A549 (cell line): ENCODE results near the gene SPRYD3. TPM values are rescaled to one million over a fixed set of nuclear protein-coding genes. Genes with fewer than 3 reads are reported as not detected.

Experiments used
- ATAC-seq, 2 experiments: fragments of 200-7000 bp in 1 of 2; fragments of >200 bp in 1 of 2; cut with Nextera tagmentation in 1 of 2; cut with Tn5 transposase in 1 of 2; 3 replicates each; pipeline versions ENCODE4 v1.8.0 to v1.9.1; 2018 to 2020; ENCODE audit warnings: mild to moderate bottlenecking in 1 of 2, moderate library complexity in 1 of 2
- CTCF ChIA-PET: fragments of 300-600 bp; sonication (Branson Sonifier 250); formaldehyde crosslinking; extraction: SDS; loops from one replicate; lab custom pipeline; 2021; ENCODE audit warnings: antibody characterized with exemption, inconsistent platforms; lab: Yijun Ruan, JAX
- POLR2A ChIA-PET: fragments of 350-600 bp; formaldehyde crosslinking; extraction: SDS; loops from one replicate; lab custom pipeline; 2021; ENCODE audit warnings: antibody characterized with exemption, inconsistent platforms; lab: Yijun Ruan, JAX
- DNase-seq, 2 experiments: peaks; one replicate each; pipeline versions ENCODE4 v3.0.0 to v3.0.0-alpha.2; 2011 to 2016; ENCODE audit warnings: low read depth in 1 of 2, low spot score in 1 of 2
- FAIRE-seq: peaks from 2 replicates; lab custom pipeline; 2011; peaks lifted over from hg19 to GRCh38; lab: Jason Lieb, UNC
- H3K27ac ChIP-seq, 2 experiments: fragments of >200 bp; sonication (Bioruptor Twin); formaldehyde crosslinking; 3 replicates each; pipeline ENCODE4 v1.5.1; 2016 to 2017
- H3K4me1 ChIP-seq: fragments of >200 bp; sonication (Bioruptor Twin); formaldehyde crosslinking; 3 replicates; pipeline ENCODE4 v1.6.1; 2016
- H3K4me2 ChIP-seq: fragments of >200 bp; sonication (Bioruptor Twin); formaldehyde crosslinking; 3 replicates; pipeline ENCODE4 v1.6.1; 2016
- H3K4me3 ChIP-seq: fragments of >200 bp; sonication (Bioruptor Twin); formaldehyde crosslinking; 3 replicates; pipeline ENCODE4 v1.5.1; 2016
- H3K9me3 ChIP-seq: fragments of >200 bp; sonication (Bioruptor Twin); formaldehyde crosslinking; 3 replicates; pipeline ENCODE4 v1.6.1; 2016
- BHLHE40 ChIP-seq: IDR thresholded peaks from 2 replicates; pipeline ENCODE4 v1.6.1; 2012; ENCODE audit warnings: low read depth, low read length, inconsistent platforms
- CBX8 ChIP-seq: fragments of 200-600 bp; sonication (generic); IDR thresholded peaks from 2 replicates; pipeline ENCODE4 v1.6.1; 2016
- EHF ChIP-seq: fragments of 250-450 bp; sonication (Bioruptor Pico); IDR thresholded peaks from 2 replicates; pipeline ENCODE4 v1.5.0; 2020; ENCODE audit warnings: mild to moderate bottlenecking
- ESRRA ChIP-seq: fragments of 150-350 bp; IDR thresholded peaks from 2 replicates; pipeline ENCODE4 v1.6.1; 2014; ENCODE audit warnings: mild to moderate bottlenecking, low read length, borderline replicate concordance
- FOSB ChIP-seq: fragments of 250-450 bp; sonication (Bioruptor Pico); IDR thresholded peaks from 2 replicates; pipeline ENCODE4 v1.5.0; 2020; ENCODE audit warnings: mild to moderate bottlenecking, moderate library complexity
- FOSL2 ChIP-seq, 2 experiments: fragments of 450-650 bp in 1 of 2; fragments of >200 bp in 1 of 2; sonication (Bioruptor Twin) in 1 of 2; formaldehyde crosslinking; IDR thresholded peaks; 2 replicates each; pipeline versions ENCODE4 v1.5.0 to v1.6.1; 2016 to 2020; ENCODE audit warnings: mild to moderate bottlenecking in 1 of 2, moderate library complexity in 1 of 2
- FOXS1 ChIP-seq: fragments of 250-450 bp; sonication (Bioruptor Pico); IDR thresholded peaks from 2 replicates; pipeline ENCODE4 v1.5.0; 2020; ENCODE audit warnings: mild to moderate bottlenecking, moderate library complexity
- HDAC2 ChIP-seq: fragments of 200-600 bp; sonication (generic); IDR thresholded peaks from 2 replicates; pipeline ENCODE4 v1.6.1; 2016
- HEYL ChIP-seq: fragments of 250-450 bp; sonication (Bioruptor Pico); IDR thresholded peaks from 2 replicates; pipeline ENCODE4 v1.8.0; 2021; ENCODE audit warnings: mild to moderate bottlenecking, moderate library complexity
- JUN ChIP-seq, 2 experiments: fragments of >200 bp; sonication (Bioruptor Twin); formaldehyde crosslinking; IDR thresholded peaks; 2 replicates in 1 of 2; 3 replicates in 1 of 2; pipeline ENCODE4 v1.6.1; 2016 to 2017
- JUNB ChIP-seq: fragments of >200 bp; sonication (Bioruptor Twin); formaldehyde crosslinking; IDR thresholded peaks from 2 replicates; pipeline ENCODE4 v1.6.1; 2016
- KDM1A ChIP-seq: fragments of 200-600 bp; sonication (generic); IDR thresholded peaks from 2 replicates; pipeline ENCODE4 v1.6.1; 2016; ENCODE audit warnings: low read depth, mild to moderate bottlenecking
- MAFK ChIP-seq: fragments of 450-650 bp; IDR thresholded peaks from 2 replicates; pipeline ENCODE4 v1.6.1; 2014; ENCODE audit not compliant: partially characterized antibody
- NFE2L2 ChIP-seq: fragments of 150-350 bp; conservative IDR thresholded peaks from 2 replicates; pipeline ENCODE4 v1.6.1; 2014; ENCODE audit warnings: low read length
- PHF8 ChIP-seq: fragments of 200-600 bp; sonication (generic); IDR thresholded peaks from 2 replicates; pipeline ENCODE4 v1.6.1; 2016; ENCODE audit warnings: low read depth, mild to moderate bottlenecking, antibody characterized with exemption, moderate library complexity, borderline replicate concordance
- POLR2A ChIP-seq: IDR thresholded peaks from 2 replicates; pipeline ENCODE4 v1.6.1; 2012; ENCODE audit warnings: mild to moderate bottlenecking, low read length
- RARB ChIP-seq: fragments of 250-450 bp; sonication (Bioruptor Pico); IDR thresholded peaks from 2 replicates; pipeline ENCODE4 v1.8.0; 2021; ENCODE audit warnings: mild to moderate bottlenecking, moderate library complexity
- RCOR1 ChIP-seq: fragments of 150-350 bp; IDR thresholded peaks from 2 replicates; pipeline ENCODE4 v1.6.1; 2014; ENCODE audit warnings: antibody characterized with exemption, low read length, low read depth
- RFX5 ChIP-seq: fragments of 450-650 bp; IDR thresholded peaks from 2 replicates; pipeline ENCODE4 v1.7.1; 2014; ENCODE audit warnings: antibody characterized with exemption, mild to moderate bottlenecking, moderate library complexity
- TFCP2L1 ChIP-seq: fragments of 250-450 bp; sonication (Bioruptor Pico); IDR thresholded peaks from 2 replicates; pipeline ENCODE4 v1.5.0; 2021; ENCODE audit warnings: mild to moderate bottlenecking
- TP53 ChIP-seq: fragments of 250-450 bp; sonication (Bioruptor Pico); IDR thresholded peaks from 2 replicates; pipeline ENCODE4 v1.5.0; 2021; ENCODE audit warnings: mild to moderate bottlenecking, moderate library complexity
- ZC3H11A ChIP-seq: fragments of 450-650 bp; IDR thresholded peaks from 2 replicates; pipeline ENCODE4 v1.6.1; 2014; ENCODE audit warnings: antibody characterized with exemption, mild to moderate bottlenecking
- ZFP36 ChIP-seq: fragments of 450-650 bp; IDR thresholded peaks from 2 replicates; pipeline ENCODE4 v1.6.1; 2014; ENCODE audit warnings: borderline replicate concordance; ENCODE audit not compliant: partially characterized antibody
- WGBS: methylation state at CpG from one replicate; pipeline ENCODE4 v1.1.6; 2017; ENCODE audit errors: missing lambda C conversion rate; 5-methylcytosine and 5-hydroxymethylcytosine counted together
- polyA plus RNA-seq, 4 experiments: library from polyadenylated mRNA; depleted of rRNA in 3 of 4; stranded (reverse); fragments of >200 nt; fragmentation: RNase III in 1 of 4; extraction: RNeasy Plus Mini Kit Qiagen cat#74134 plus additional on column Dnase treatment in 1 of 4; gene quantifications; 2 replicates in 3 of 4; 3 replicates in 1 of 4; pipeline ENCODE4 v1.2.3, GENCODE V29; 2011 to 2017
- TF ChIP-seq, protein P1 (sequence below): fragments of 150-350 bp; IDR thresholded peaks from 2 replicates; pipeline ENCODE4 v1.6.1; 2014; ENCODE audit warnings: low read depth, mild to moderate bottlenecking, low read length
- TF ChIP-seq, protein P2 (sequence below): fragments of >200 bp; sonication (Bioruptor Twin); formaldehyde crosslinking; IDR thresholded peaks from 3 replicates; pipeline ENCODE4 v1.5.1; 2016
- TF ChIP-seq, protein P3 (sequence below): IDR thresholded peaks from 2 replicates; pipeline ENCODE4 v1.6.1; 2012; ENCODE audit warnings: low read depth, borderline replicate concordance

Gene SPRYD3
- polyA plus RNA-seq, 2 of the 4 experiments (the other 2 are of a cell fraction), result 17.3 to 26.8 TPM

DNA sequence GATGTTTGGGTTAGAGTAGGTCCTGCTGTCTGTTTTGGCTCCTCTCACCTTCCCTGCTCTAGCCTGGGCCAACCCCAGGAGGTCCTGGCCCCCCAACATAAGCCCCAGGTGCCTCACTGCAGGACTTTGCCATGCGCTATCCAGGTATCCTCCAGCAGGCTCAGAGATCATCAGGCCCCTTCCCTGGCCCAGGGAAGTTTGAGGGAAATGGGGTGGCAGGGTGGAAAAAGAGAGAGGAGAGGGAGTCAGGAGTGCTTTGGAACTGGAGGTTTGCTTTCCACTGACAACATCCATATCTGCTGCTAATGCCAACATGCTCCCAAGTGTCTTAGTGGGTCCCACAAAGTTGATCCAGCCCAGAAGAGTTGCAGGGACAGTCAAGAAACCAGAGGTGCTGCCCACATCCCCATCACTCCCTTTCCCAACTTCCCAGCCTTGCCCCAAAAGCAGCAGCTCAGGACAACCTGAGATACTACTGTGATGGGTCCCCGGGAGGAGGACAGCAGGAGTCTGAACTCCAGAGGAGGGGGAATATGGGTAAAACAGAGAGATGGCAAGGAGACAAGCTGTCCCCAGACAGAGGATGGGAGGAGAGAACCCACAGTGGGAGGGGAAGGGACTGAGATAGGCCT, 28.6 kb downstream of the SPRYD3 start:
- POLR2A ChIA-PET, result interaction anchor here (1.0 kb wide), 1 partner anchor 11 kb away, joined by 3 read pairs; no protein-coding TSS in a partner anchor
- TF ChIP-seq EHF (CRISPR knock-in tag), result no peak
- no peak for TF ChIP-seq ZFP36
- TF ChIP-seq FOXS1 (CRISPR knock-in tag), result no peak
- TF ChIP-seq RARB (CRISPR knock-in tag), result no peak
- no peak for TF ChIP-seq TFCP2L1
- no peak for TF ChIP-seq HDAC2
- no peak for TF ChIP-seq MAFK
- no peak for TF ChIP-seq RCOR1
- TF ChIP-seq TP53 (CRISPR knock-in tag), result no peak
- TF ChIP-seq, protein P1, sequence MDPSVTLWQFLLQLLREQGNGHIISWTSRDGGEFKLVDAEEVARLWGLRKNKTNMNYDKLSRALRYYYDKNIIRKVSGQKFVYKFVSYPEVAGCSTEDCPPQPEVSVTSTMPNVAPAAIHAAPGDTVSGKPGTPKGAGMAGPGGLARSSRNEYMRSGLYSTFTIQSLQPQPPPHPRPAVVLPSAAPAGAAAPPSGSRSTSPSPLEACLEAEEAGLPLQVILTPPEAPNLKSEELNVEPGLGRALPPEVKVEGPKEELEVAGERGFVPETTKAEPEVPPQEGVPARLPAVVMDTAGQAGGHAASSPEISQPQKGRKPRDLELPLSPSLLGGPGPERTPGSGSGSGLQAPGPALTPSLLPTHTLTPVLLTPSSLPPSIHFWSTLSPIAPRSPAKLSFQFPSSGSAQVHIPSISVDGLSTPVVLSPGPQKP, result no peak
- TF ChIP-seq CBX8, result no peak
- TF ChIP-seq, protein P2, sequence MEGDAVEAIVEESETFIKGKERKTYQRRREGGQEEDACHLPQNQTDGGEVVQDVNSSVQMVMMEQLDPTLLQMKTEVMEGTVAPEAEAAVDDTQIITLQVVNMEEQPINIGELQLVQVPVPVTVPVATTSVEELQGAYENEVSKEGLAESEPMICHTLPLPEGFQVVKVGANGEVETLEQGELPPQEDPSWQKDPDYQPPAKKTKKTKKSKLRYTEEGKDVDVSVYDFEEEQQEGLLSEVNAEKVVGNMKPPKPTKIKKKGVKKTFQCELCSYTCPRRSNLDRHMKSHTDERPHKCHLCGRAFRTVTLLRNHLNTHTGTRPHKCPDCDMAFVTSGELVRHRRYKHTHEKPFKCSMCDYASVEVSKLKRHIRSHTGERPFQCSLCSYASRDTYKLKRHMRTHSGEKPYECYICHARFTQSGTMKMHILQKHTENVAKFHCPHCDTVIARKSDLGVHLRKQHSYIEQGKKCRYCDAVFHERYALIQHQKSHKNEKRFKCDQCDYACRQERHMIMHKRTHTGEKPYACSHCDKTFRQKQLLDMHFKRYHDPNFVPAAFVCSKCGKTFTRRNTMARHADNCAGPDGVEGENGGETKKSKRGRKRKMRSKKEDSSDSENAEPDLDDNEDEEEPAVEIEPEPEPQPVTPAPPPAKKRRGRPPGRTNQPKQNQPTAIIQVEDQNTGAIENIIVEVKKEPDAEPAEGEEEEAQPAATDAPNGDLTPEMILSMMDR, result no peak
- TF ChIP-seq, all 56 proteins: peak for 0
- H3K4me1 ChIP-seq, result peaks cover 79% of the 10 kb centered on the region
- H3K27ac ChIP-seq, result peak overlapping the region; percentile 99
- FAIRE-seq (no peak), ATAC-seq (no peak), DNase-seq (no peak)
- WGBS, result 68% methylated on average over 2 of the region's 2 CpGs
- H3K4me3 ChIP-seq, result peak overlapping the region; percentile 57
- H3K9me3 ChIP-seq, result no peaks in the 10 kb centered on the region
- CTCF ChIA-PET, result interaction anchor here (0.6 to 45.5 kb wide), 10 partner anchors 8 to 147 kb away, joined by 3 to 1424 read pairs (median 6); partner anchors contain the start of genes IGFBP6, SOAT2 and SPRYD3
- H3K4me2 ChIP-seq, result peak overlapping the region; percentile 93

DNA sequence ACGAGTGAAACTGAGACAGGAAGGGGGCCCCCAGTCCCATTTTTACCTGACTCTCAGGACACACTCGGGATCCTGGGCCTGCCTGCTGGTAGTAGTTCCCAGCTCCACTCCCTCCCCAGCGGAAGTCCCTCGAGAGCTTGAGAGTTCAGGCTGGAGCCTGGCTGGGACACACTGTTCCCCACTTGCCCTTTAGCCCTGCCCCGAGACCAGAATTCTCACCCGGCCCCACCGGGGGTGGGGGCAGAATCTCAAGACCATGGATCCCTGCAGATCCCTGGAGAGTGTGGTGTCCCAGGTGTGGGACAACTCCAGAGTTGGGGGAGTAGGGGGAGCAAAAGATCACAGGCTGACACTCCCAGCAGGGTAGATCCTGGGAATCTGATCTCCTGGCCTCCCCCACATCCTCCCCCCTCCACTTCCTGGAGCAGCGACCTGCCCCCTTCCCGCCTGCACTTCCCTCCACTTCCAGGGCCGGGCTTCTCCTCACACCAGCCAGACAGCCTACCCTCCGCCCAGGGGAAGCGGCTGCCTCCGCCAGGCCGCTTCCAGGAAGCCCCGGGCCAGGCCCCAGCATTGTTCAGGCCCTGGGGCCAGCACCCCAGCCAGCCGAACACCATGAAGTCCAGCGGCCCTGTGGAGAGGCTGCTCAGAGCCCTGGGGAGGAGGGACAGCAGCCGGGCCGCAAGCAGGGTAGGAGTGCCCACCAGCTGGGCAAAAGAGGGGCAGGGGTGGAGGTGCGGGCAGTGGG, 29.4 kb downstream of the SPRYD3 start, which contains the start of gene TNS2:
Gene TNS2 (plus strand): TSS at position 495 of the 748 bp plus-strand sequence. CDS start 121 bp downstream, at position 616.
- FAIRE-seq, result no peak
- H3K27ac ChIP-seq, result peak within 1 kb of the TSS; percentile 99
- 4% methylated on average over 20 of the region's 20 CpGs for WGBS

More for the DNA sequence above, 29.4 kb downstream of the SPRYD3 start, which contains the start of gene TNS2:
- ATAC-seq (peak in 1 of 2 experiments; percentile 7; a peak in 3 of 6 replicates), DNase-seq (peak in 1 of 2 experiments; percentile 68)
- CTCF ChIA-PET, result interaction anchor here (1.8 to 45.5 kb wide), 4 partner anchors 11 to 148 kb away, joined by 5 to 1424 read pairs (median 163); partner anchors contain the start of genes IGFBP6, SOAT2 and SPRYD3
- peaks cover 83% of the 10 kb centered on the region for H3K4me1 ChIP-seq
- H3K4me2 ChIP-seq, result peak within 1 kb of the TSS; percentile 93
- TF ChIP-seq, protein P3, sequence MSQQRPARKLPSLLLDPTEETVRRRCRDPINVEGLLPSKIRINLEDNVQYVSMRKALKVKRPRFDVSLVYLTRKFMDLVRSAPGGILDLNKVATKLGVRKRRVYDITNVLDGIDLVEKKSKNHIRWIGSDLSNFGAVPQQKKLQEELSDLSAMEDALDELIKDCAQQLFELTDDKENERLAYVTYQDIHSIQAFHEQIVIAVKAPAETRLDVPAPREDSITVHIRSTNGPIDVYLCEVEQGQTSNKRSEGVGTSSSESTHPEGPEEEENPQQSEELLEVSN, result peak; percentile 71; the same call in 1 of the 2 replicates
- TF ChIP-seq EHF (CRISPR knock-in tag) (no peak), BHLHE40 (no peak), PHF8 (no peak), KDM1A (no peak), NFE2L2 (no peak), FOSL2 (IDR thresholded peaks at IDR 0.05) (no peak), FOSL2 (CRISPR knock-in tag; IDR thresholded peaks at IDR 0.05) (no peak), CBX8 (no peak), RFX5 (no peak), JUNB (no peak), POLR2A (peak; percentile 24; the same call in 1 of the 2 replicates), HEYL (no peak), FOSB (CRISPR knock-in tag) (no peak), ZC3H11A (no peak), ESRRA (no peak), JUN (IDR thresholded peaks at IDR 0.05) (peak in 1 of 2 experiments; percentile 51; a peak in 2 of 5 replicates)
- H3K4me3 ChIP-seq, result peak within 1 kb of the TSS; percentile 57
- H3K9me3 ChIP-seq, result no peaks in the 10 kb centered on the region
- POLR2A ChIA-PET, result interaction anchor here (1.1 to 3.2 kb wide), 2 partner anchors 29 to 43 kb away, joined by 4 to 27 read pairs; partner anchors contain the start of genes EIF4B and SPRYD3
